ENCODE results near the gene SPDEF. TPM values are rescaled to one million over a fixed set of nuclear protein-coding genes. Genes with fewer than 3 reads are reported as not detected.

SPDEF gene
- polyA plus RNA-seq, 6 donors from 2014 or later: not detected

DNA sequence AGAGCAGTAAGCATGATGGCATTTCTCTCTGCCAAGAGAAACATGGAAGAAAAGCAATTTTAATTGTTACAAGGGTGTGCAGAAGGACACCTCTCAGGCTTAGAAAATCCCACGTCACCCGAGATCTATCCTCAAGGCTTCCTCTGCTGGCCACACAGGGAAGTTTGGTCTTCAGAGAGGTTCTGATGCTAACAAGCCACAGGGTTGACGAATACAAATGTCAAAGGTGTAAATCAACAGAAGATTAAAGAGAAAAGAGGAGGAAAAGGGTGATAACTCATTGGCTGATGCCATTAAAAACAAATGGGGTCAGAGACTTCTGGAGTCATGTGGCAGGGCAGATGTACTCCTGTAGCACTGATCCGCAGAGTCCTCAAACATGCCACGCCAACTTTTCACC lies 33.6 kb upstream of the SPDEF start:
- ATAC-seq (ENCODE audit: low read depth in 2 of 2) (no peak), DNase-seq (no peak)
- peaks cover 6 to 12% of the 10 kb centered on the region in 2 donors for H3K36me3 Mint-ChIP-seq
- H3K27ac Mint-ChIP-seq: peak overlapping the region in 1 of 6 donors; percentile 92
- H3K9me3 Mint-ChIP-seq: no peaks in the 10 kb centered on the region
- no peaks in the 10 kb centered on the region for H3K27me3 Mint-ChIP-seq
- H3K4me1 Mint-ChIP-seq: peaks cover 32 to 42% (median 34%) of the 10 kb centered on the region in 3 donors
- H3K4me3 Mint-ChIP-seq: no peak overlapping the region

- Mint-ChIP-seq H3K27ac (no peak overlapping the region), H3K27me3 (no peaks in the 10 kb centered on the region), H3K36me3 (peaks cover 6 to 12% of the 10 kb centered on the region in 2 donors), H3K4me1 (peaks cover 31 to 46% (median 38%) of the 10 kb centered on the region in 3 donors), H3K4me3 (no peak overlapping the region), H3K9me3 (no peaks in the 10 kb centered on the region)
- no peak for DNase-seq
- no peak for ATAC-seq (ENCODE audit: low read depth in 2 of 2)
Measured at GRCh38 chr6:34589140-34589539, 33.0 kb upstream of the SPDEF start.

DNA sequence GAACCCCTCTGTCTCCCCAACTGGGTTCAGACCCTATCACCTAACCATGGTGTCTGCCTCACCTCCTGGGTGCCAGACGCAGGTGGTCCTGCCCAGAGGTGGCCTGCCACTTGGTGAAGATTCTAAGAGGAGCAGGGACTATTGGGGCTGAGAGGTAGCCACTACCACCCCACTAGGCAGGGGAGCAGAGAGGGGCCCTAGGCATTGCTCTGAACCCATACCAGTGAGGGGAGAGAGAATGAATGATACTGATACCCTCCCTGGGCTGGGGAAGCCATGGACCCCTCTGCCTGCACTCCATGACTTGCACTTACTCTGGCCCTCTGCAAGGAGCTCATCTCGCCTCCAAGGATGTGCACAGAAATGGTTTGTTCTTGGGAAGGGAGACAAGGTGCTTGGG lies 31.7 kb upstream of the SPDEF start:
- H3K4me3 Mint-ChIP-seq: peak overlapping the region in 1 of 8 donors; percentile 9
- peaks cover 27 to 46% (median 38%) of the 10 kb centered on the region in 3 donors for H3K4me1 Mint-ChIP-seq
- H3K27me3 Mint-ChIP-seq: no peaks in the 10 kb centered on the region
- no peaks in the 10 kb centered on the region for H3K9me3 Mint-ChIP-seq
- DNase-seq (no peak), ATAC-seq (ENCODE audit: low read depth in 2 of 2) (no peak)
- H3K27ac Mint-ChIP-seq: peak overlapping the region in 1 of 6 donors; percentile 13
- peaks cover 6 to 12% of the 10 kb centered on the region in 2 donors for H3K36me3 Mint-ChIP-seq

DNA sequence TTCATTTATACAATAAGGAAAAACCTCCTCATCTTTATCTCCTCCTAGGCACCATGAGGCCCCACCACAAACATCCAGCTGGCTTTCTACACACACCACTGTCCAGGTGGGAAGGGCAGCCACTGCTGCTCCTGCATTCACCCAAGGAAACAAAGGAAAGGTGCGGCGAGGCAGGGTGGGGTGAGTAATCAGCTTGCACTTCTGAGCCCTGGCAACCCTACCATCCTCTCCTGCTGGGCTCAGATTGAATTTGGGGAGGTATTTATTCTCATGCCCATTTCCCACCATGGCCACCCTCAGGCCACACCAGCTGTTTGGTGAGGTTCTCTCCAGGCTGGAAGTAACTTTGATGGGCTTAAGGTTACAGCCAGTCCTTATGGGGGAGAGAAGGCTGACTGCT lies 31.2 kb upstream of the SPDEF start:
- Mint-ChIP-seq H3K9me3 (no peaks in the 10 kb centered on the region), H3K4me3 (no peak overlapping the region), H3K27ac (peak overlapping the region in 1 of 6 donors; percentile 60), H3K4me1 (peaks cover 25 to 46% (median 38%) of the 10 kb centered on the region in 3 donors), H3K27me3 (no peaks in the 10 kb centered on the region), H3K36me3 (peaks cover 6 to 12% of the 10 kb centered on the region in 2 donors)
- ATAC-seq (ENCODE audit: low read depth in 2 of 2): no peak
- no peak for DNase-seq

DNA sequence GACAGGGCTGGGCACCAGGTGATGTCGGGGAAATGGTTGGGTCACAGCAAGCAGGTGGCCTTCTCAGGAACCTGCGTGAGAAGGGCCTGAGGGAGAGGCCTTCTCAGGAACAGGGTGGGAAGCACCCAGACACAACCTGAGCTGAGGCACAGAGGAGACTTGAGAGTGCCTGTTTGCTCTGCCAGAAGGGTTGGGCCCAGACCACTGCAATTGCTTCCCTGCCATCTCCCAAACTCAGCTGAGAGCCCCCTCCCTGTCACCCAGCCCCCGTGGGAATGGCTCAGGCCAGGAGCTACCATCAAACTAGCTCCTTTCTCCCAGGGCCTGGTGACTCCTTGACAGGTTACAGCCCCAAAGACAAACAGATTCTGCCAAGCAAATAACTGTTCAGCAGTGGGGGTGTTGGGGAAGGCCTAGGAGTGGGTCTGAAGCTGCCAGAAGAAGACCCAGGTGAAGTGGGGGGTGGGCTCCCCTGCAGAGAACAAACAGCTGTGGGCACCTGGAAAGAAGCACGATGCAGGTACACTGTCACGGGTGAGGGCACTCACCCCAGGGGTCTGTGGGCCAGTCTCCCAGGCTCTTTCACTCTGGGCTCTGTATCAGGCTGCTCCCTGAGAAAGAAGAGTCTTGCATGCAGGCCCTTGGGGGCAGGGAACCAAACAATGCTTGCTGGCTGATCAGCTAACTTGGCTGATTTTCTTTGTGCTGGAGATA lies 30.4 kb upstream of the SPDEF start:
- peak overlapping the region in 1 of 6 donors; percentile 63 for H3K27ac Mint-ChIP-seq

GRCh38 chr6:34585512-34586061 lies 29.5 kb upstream of the SPDEF start:
- Mint-ChIP-seq H3K36me3 (peaks cover 6 to 12% of the 10 kb centered on the region in 2 donors), H3K4me3 (peak overlapping the region in 1 of 8 donors; percentile 36), H3K9me3 (no peaks in the 10 kb centered on the region), H3K27ac (peak overlapping the region in 5 of 6 donors; percentile 63 to 89 (median 74)), H3K27me3 (no peaks in the 10 kb centered on the region), H3K4me1 (peaks cover 10 to 32% (median 26%) of the 10 kb centered on the region in 3 donors)
- DNase-seq: no peak
- no peak for ATAC-seq (ENCODE audit: low read depth in 2 of 2)

More for the DNA sequence above, 30.4 kb upstream of the SPDEF start:
- no peaks in the 10 kb centered on the region for H3K27me3 Mint-ChIP-seq
- H3K9me3 Mint-ChIP-seq: no peaks in the 10 kb centered on the region
- H3K4me3 Mint-ChIP-seq: no peak overlapping the region
- DNase-seq (no peak), ATAC-seq (ENCODE audit: low read depth in 2 of 2) (no peak)
- peaks cover 6 to 12% of the 10 kb centered on the region in 2 donors for H3K36me3 Mint-ChIP-seq
- H3K4me1 Mint-ChIP-seq: peaks cover 16 to 38% (median 30%) of the 10 kb centered on the region in 3 donors

DNA sequence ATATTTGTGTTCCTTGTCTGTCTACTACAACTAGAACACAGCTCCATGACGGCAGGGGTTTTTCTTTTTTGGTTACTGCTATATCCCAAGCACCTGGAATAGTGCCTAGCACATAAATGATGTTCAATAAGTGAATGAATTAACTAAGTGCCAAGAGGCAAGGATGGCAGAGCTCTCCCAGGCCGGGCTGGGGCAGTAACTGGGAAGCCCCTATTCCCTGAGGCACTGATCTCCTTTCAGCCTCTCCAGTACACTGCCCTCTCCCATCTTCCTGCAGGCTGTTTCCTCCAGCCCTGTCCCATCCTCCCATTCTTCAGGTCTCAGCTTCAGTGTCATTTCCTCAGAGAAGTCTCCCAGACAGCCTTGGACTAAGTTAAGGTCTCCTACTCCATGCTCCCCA lies 29.0 kb upstream of the SPDEF start:
- no peaks in the 10 kb centered on the region for H3K9me3 Mint-ChIP-seq
- H3K27me3 Mint-ChIP-seq: no peaks in the 10 kb centered on the region
- DNase-seq (no peak), ATAC-seq (ENCODE audit: low read depth in 2 of 2) (no peak)
- peaks cover 10 to 27% (median 22%) of the 10 kb centered on the region in 3 donors for H3K4me1 Mint-ChIP-seq
- peak overlapping the region in 5 of 6 donors; percentile 1 to 89 (median 74) for H3K27ac Mint-ChIP-seq
- peaks cover 6 to 12% of the 10 kb centered on the region in 2 donors for H3K36me3 Mint-ChIP-seq
- peak overlapping the region in 1 of 8 donors; percentile 36 for H3K4me3 Mint-ChIP-seq

- Mint-ChIP-seq H3K9me3 (no peaks in the 10 kb centered on the region), H3K27me3 (no peaks in the 10 kb centered on the region), H3K36me3 (peaks cover 4 to 10% of the 10 kb centered on the region in 2 donors), H3K27ac (peak overlapping the region in 3 of 6 donors; percentile 1 to 82 (median 19)), H3K4me3 (no peak overlapping the region), H3K4me1 (peaks cover 10 to 26% (median 22%) of the 10 kb centered on the region in 3 donors)
- DNase-seq (no peak), ATAC-seq (ENCODE audit: low read depth in 2 of 2) (no peak)
Measured at GRCh38 chr6:34584694-34585093, 28.6 kb upstream of the SPDEF start.

GRCh38 chr6:34583861-34584604 lies 27.9 kb upstream of the SPDEF start:
- DNase-seq: no peak
- no peaks in the 10 kb centered on the region for H3K27me3 Mint-ChIP-seq
- no peak for ATAC-seq (ENCODE audit: low read depth in 2 of 2)
- H3K27ac Mint-ChIP-seq: peak overlapping the region in 3 of 6 donors; percentile 69 to 82 (median 75)
- peaks cover 10 to 20% (median 17%) of the 10 kb centered on the region in 3 donors for H3K4me1 Mint-ChIP-seq
- no peak overlapping the region for H3K4me3 Mint-ChIP-seq
- H3K9me3 Mint-ChIP-seq: no peaks in the 10 kb centered on the region
- peaks cover 0 to 4% of the 10 kb centered on the region in 2 donors for H3K36me3 Mint-ChIP-seq

- Mint-ChIP-seq H3K4me3 (no peak overlapping the region), H3K36me3 (no peaks in the 10 kb centered on the region), H3K27me3 (no peaks in the 10 kb centered on the region), H3K4me1 (peaks cover 10 to 20% (median 17%) of the 10 kb centered on the region in 3 donors), H3K27ac (peak overlapping the region in 2 of 6 donors; percentile 62 to 81), H3K9me3 (no peaks in the 10 kb centered on the region)
- no peak for DNase-seq
- no peak for ATAC-seq (ENCODE audit: low read depth in 2 of 2)
Measured at GRCh38 chr6:34583461-34583860, 27.3 kb upstream of the SPDEF start.

- Mint-ChIP-seq H3K9me3 (no peaks in the 10 kb centered on the region), H3K4me3 (no peak overlapping the region), H3K4me1 (peaks cover 10 to 12% (median 12%) of the 10 kb centered on the region in 3 donors), H3K27me3 (no peaks in the 10 kb centered on the region), H3K27ac (peak overlapping the region in 1 of 6 donors; percentile 56), H3K36me3 (no peaks in the 10 kb centered on the region)
- ATAC-seq (ENCODE audit: low read depth in 2 of 2) (no peak), DNase-seq (no peak)
Measured at GRCh38 chr6:34581561-34581920, 25.4 kb upstream of the SPDEF start.

GRCh38 chr6:34580707-34581560 lies 24.8 kb upstream of the SPDEF start:
- H3K9me3 Mint-ChIP-seq: no peaks in the 10 kb centered on the region
- no peaks in the 10 kb centered on the region for H3K27me3 Mint-ChIP-seq
- DNase-seq (no peak), ATAC-seq (ENCODE audit: low read depth in 2 of 2) (no peak)
- H3K36me3 Mint-ChIP-seq: no peaks in the 10 kb centered on the region
- H3K4me3 Mint-ChIP-seq: no peak overlapping the region
- peaks cover 16 to 18% (median 17%) of the 10 kb centered on the region in 3 donors for H3K4me1 Mint-ChIP-seq
- peak overlapping the region in 2 of 6 donors; percentile 3 to 87 for H3K27ac Mint-ChIP-seq
